Urinary bladder (tissue), 4 donors: ENCODE measurements around the gene LRCH1. TPM values are rescaled to one million over a fixed set of nuclear protein-coding genes. Genes with fewer than 3 reads are reported as not detected.

ENCODE experiments used
- DNase-seq: peaks from one replicate; pipeline ENCODE4 v3.0.0-alpha.2; 2015; ENCODE audit errors: extremely low spot score
- H3K27ac ChIP-seq: one replicate; pipeline ENCODE4 v1.5.1; 2013; ENCODE audit warnings: low read depth, mild to moderate bottlenecking, moderate library complexity
- H3K36me3 ChIP-seq: one replicate; pipeline ENCODE4 v1.6.1; 2013; ENCODE audit warnings: mild to moderate bottlenecking, moderate library complexity; ENCODE audit not compliant: insufficient read depth
- H3K4me1 ChIP-seq: one replicate; pipeline ENCODE4 v1.6.1; 2013; ENCODE audit warnings: mild to moderate bottlenecking, moderate library complexity; ENCODE audit not compliant: insufficient read depth
- H3K4me3 ChIP-seq: one replicate; pipeline ENCODE4 v1.5.1; 2013; ENCODE audit warnings: low read depth, low read length
- WGBS: extraction: QIAGEN DNeasy Blood & Tissue Kit; methylation state at CpG from one replicate; pipeline ENCODE4 v1.1.7; 2013; 5-methylcytosine and 5-hydroxymethylcytosine counted together
- polyA plus RNA-seq: library from polyadenylated mRNA; stranded (reverse); fragments of 200-250 nt; gene quantifications from one replicate; pipeline ENCODE4 v1.2.3, GENCODE V29; 2013
- total RNA-seq: library from RNA; depleted of rRNA; stranded (reverse); fragments of >200 nt; gene quantifications from one replicate; pipeline ENCODE4 v1.2.3, GENCODE V29; 2014
- donor health status: healthy with polysubstance abuse.
- donor health status: healthy.

Gene LRCH1
- total and polyA plus RNA-seq, 2 donors = 17.8 to 34.4 TPM

GRCh38 chr13:46613409-46614049 is 60.6 kb downstream of the LRCH1 start:
- Histone ChIP-seq H3K36me3 (no peaks in the 10 kb centered on the region), H3K4me3 (no peak overlapping the region), H3K4me1 (no peaks in the 10 kb centered on the region), H3K27ac (no peak overlapping the region)
- DNase-seq = no peak
- 87% methylated on average over 8 of the region's 8 CpGs for WGBS

- Histone ChIP-seq H3K4me1 (no peaks in the 10 kb centered on the region), H3K27ac (no peak overlapping the region), H3K36me3 (no peaks in the 10 kb centered on the region), H3K4me3 (no peak overlapping the region)
- 62% methylated on average over 7 of the region's 7 CpGs for WGBS
- no peak for DNase-seq
Measured at GRCh38 chr13:46614582-46614981, 61.6 kb downstream of the LRCH1 start.

DNA sequence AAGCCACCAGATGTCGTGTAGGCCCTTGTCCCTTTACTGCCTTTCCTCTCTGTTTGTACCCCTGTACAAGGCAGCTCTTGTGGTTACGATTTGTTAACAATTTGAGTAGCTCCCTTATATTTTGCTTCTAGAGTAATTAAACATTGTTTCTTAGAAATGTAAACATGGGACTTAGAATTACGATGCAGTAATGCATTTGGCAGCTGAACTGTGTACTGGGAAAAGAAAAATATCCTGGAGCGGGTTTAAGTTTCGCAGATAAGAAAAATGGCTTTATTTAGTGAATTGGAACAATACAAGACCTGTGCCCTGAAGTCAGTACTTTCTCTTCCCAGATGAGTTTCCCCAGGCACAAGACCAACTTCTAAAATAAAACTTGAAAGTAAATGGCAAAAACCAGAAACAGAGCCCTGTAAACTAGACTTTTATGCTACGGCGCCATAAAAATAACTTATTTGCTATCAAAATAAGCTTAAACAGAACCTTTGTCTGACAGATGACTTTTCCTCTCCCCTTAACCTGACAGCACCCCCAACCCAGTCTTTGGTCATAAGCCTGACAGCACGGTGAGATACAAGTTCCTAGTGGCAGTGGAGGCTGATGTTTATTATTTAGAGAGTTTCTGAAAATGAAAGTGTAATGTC is 63.0 kb downstream of the LRCH1 start:
- WGBS = 14% methylated on average over 8 of the region's 8 CpGs
- DNase-seq = peak; percentile 40
- no peaks in the 10 kb centered on the region for H3K4me1 ChIP-seq

DNA sequence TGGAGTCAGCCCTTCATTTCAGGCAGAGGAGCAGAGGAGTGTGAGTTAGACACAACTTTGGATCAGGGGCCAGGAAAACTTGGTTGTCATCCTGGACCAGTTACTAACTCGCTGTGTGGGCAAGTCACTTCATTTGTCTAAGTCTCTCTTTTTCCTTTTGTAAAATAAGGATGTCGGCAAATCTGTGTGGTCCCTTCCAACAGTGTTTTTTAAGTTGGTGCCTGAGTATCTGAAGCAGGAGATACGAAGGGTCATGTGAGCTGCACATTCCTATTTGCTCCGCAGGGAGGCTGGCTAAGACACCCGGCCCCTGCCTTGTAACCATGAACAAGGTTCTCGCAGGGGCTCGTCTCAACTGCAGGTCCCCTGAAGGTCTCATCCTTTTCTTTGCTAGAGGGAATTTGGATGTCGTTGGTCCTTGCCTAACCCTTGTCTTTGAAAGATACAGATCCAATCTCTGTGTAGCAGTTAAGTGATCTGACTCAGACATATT is 64.3 kb downstream of the LRCH1 start:
- DNase-seq = no peak
- Histone ChIP-seq H3K36me3 (no peaks in the 10 kb centered on the region), H3K27ac (no peak overlapping the region), H3K4me3 (no peak overlapping the region), H3K4me1 (no peaks in the 10 kb centered on the region)
- WGBS = 54% methylated on average over 8 of the region's 8 CpGs

More for the DNA sequence above, 63.0 kb downstream of the LRCH1 start:
- Histone ChIP-seq H3K27ac (peak overlapping the region; percentile 50), H3K36me3 (no peaks in the 10 kb centered on the region), H3K4me3 (no peak overlapping the region)

DNA sequence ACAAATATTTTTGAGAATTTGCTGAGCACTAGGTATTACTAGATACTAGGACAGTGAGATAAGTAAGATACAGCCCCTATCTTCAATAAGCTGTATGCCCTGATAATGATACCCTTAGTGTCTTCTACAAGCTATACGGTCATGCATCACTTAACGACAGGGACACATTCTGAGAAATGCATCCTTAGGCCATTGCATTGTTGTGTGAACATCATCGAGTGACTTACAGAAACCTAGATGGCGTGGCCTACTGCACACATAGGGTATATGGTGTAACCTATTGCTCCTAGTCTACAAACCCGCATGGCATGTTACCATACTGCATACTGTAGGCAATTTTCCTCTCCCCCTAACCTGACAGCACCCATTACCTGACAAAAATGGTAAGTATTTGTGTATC is 64.9 kb downstream of the LRCH1 start:
- Histone ChIP-seq H3K36me3 (no peaks in the 10 kb centered on the region), H3K4me1 (no peaks in the 10 kb centered on the region), H3K27ac (no peak overlapping the region), H3K4me3 (no peak overlapping the region)
- 98% methylated on average over 5 of the region's 5 CpGs for WGBS
- DNase-seq = no peak

DNA sequence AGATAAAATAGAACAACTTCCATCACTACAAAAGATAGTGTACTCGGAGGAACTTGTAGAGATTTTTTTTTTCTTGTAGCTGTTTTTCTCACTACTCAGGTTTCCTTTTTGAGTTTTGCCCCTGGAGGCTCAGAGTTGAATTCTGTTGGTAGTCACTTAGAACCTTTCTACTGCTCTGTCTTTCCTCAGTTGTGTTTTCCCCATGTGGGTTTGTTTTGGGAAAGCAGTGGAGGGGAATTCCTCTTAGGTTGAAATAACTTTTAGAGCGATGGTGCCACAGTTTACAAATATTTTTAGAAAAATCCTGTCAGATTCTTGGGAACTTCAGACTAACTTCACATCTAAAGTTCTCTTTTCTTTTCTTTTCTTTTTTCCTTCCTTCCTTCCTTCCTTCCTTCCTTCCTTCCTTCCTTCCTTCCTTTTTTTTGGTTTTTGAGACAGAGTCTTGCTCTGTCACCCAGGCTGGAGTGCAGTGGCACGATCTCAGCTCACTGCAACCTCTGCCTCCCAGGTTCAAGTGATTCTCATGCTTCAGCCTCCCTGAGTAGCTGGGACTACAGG is 65.8 kb downstream of the LRCH1 start:
- no peaks in the 10 kb centered on the region for H3K36me3 ChIP-seq
- 83% methylated on average over 3 of the region's 3 CpGs for WGBS
- DNase-seq = no peak
- H3K4me3 ChIP-seq = no peak overlapping the region
- no peak overlapping the region for H3K27ac ChIP-seq
- H3K4me1 ChIP-seq = no peaks in the 10 kb centered on the region

DNA sequence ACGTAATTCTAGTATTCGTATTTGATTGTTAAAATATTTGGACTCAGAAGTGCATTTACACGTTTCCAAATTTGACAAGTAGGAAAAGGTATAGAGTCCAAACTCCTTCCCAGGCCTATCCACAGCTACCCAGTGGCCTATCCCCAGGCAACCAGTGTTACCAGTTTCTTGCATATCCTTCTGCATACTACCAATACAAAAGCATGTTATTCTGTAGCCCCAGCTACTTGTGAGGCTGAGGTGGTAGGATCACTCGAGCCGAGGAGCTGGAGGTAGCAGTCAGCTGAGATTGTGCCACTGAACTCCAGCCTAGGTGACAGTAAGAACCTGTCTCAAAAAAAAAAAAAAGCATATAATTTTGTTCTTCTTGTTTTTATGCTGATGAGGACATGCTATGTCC is 67.1 kb downstream of the LRCH1 start:
- no peaks in the 10 kb centered on the region for H3K36me3 ChIP-seq
- no peak overlapping the region for H3K4me3 ChIP-seq
- no peak overlapping the region for H3K27ac ChIP-seq
- DNase-seq = no peak
- 95% methylated on average over 5 of the region's 5 CpGs for WGBS
- no peaks in the 10 kb centered on the region for H3K4me1 ChIP-seq

DNA sequence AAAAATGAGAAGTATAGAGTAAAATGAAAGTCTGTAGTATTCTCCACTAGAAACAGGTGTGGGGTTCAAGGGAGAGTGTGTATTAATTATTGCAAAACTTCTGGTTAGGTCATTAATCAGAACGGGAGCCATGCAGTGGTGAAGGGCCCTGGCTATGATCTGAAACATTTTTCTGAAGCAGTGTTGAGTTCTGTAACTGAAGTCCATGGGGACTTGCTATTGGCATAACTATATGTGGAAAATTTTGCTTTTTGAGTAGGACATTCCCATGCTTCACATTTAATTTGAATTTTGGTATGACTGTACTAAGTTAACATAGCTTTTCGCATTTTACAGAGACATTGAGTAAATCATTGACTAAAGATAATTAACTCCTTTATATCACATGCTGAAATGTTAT is 67.5 kb downstream of the LRCH1 start:
- no peak for DNase-seq
- Histone ChIP-seq H3K4me1 (no peaks in the 10 kb centered on the region), H3K36me3 (no peaks in the 10 kb centered on the region), H3K4me3 (no peak overlapping the region), H3K27ac (no peak overlapping the region)
- 72% methylated on average over 2 of the region's 2 CpGs for WGBS

DNA sequence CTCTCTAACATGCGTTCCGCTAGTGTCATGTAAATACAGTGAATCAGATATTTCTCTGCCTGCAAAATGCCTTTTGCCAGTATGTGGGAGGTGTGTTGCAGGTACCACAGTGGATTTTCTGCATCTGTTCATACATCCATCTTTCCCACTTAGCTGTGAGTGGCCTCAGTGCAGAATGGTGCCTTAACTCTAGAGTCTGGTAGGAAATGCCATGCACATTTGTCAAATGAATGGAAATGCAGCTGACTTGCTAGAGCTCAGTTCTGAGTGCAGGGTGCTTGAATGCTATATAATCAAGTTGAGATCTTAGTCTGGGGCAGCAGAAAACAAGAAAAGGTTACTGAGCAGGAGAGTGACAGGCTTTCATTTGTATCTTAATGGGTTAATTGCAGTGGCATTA is 68.2 kb downstream of the LRCH1 start:
- 98% methylated on average over 2 of the region's 2 CpGs for WGBS
- no peak overlapping the region for H3K27ac ChIP-seq

DNA sequence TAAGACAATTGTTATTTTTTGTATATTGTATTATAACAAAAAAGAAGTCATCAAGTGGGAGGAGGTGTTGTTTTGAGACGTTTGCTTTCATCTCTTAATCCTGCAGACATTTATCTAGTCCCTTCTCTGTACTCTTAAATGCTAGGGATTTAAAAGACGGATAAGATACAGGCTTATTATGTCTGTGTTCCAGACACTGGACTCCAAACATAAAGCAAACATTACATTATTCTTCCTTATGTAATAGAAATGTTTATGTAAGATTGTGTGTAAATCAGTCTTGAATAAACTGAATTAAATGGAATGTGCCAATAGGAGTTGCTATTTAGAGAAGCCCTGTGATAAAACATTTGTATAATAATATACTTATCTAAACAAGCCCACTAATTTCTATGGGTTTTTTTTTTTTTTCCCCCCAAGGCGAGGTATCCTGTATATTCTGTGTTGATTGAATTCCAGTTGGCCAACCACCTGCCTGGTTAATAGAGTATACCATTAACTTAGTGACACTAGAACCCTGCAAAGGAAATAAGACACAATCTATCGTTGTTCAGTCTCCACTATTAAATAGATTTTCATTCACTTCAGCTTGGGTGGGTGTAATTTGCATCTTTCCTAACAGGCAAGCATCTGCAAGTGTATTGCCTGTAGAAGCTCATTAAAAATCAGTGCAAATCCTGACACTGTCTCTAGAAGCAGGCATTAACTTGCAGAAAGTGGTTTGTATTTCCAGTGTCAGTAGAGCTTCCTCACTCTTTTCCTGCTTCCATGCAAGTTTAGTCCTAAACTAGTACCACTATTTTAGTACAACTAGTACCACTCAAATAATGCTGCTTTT is 69.0 kb downstream of the LRCH1 start:
- WGBS = 37% methylated on average over 4 of the region's 4 CpGs
- no peak for DNase-seq
- H3K4me1 ChIP-seq = no peaks in the 10 kb centered on the region
- no peaks in the 10 kb centered on the region for H3K36me3 ChIP-seq
- no peak overlapping the region for H3K27ac ChIP-seq
- H3K4me3 ChIP-seq = no peak overlapping the region

More for the DNA sequence above, 68.2 kb downstream of the LRCH1 start:
- H3K4me1 ChIP-seq = no peaks in the 10 kb centered on the region
- H3K4me3 ChIP-seq = no peak overlapping the region
- DNase-seq = no peak
- no peaks in the 10 kb centered on the region for H3K36me3 ChIP-seq

- peak; percentile 49 for DNase-seq
- WGBS = 14% methylated on average over 4 of the region's 4 CpGs
Measured at GRCh38 chr13:46622630-46623256, 69.8 kb downstream of the LRCH1 start.

DNA sequence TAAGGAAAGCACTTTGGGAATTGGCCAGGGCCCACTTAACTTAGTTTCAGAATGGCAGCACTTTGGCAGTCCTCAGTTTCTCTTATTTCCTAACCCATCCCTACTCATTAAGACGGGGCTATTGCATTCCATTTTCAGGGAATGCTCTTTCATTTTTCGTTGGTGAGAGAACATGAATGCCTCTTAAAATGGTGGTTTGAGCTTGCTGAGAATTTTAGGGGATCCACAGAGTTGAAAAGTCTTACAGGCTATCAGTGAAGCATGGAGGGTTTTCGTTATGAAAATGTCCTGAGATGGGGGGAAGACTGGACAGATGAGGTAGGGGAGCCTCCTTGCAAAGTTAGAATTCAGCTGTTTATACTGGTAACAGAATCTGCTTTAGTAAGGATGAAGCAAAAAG is 71.4 kb downstream of the LRCH1 start:
- Histone ChIP-seq H3K4me1 (no peaks in the 10 kb centered on the region), H3K4me3 (no peak overlapping the region), H3K36me3 (no peaks in the 10 kb centered on the region), H3K27ac (no peak overlapping the region)
- DNase-seq = no peak
- 86% methylated on average over 3 of the region's 3 CpGs for WGBS

More at GRCh38 chr13:46622630-46623256, 69.8 kb downstream of the LRCH1 start:
- no peaks in the 10 kb centered on the region for H3K36me3 ChIP-seq
- H3K4me1 ChIP-seq = no peaks in the 10 kb centered on the region
- H3K27ac ChIP-seq = no peak overlapping the region
- no peak overlapping the region for H3K4me3 ChIP-seq

GRCh38 chr13:46624821-46625220 is 71.9 kb downstream of the LRCH1 start:
- H3K4me1 ChIP-seq = no peaks in the 10 kb centered on the region
- H3K4me3 ChIP-seq = no peak overlapping the region
- DNase-seq = no peak
- no peak overlapping the region for H3K27ac ChIP-seq
- H3K36me3 ChIP-seq = no peaks in the 10 kb centered on the region
- WGBS = 86% methylated on average over 4 of the region's 4 CpGs
